ENCODE data around the gene PRKD2.
A peak's percentile ranks its signal among the peaks of the same experiment; 100 is the strongest.

PRKD2 gene

DNA sequence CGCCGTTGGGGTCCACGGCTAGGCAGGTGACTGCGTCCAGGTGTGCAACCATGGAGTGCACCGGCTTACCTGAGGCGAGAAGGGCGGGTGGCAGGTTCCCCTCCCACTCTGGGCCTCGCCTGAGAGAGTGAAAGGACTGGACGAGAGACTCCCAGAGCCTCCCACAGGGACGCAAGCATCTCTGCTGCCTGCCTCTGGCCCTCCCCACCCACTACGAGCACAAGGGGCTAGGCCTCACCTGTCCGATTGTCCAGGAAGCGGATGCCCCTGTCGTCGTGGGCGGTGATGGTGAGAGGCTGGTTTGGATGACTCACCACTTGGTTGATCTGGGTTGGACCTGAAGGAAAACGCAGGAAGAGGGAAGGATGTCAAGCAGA lies 5.1 kb upstream of the PRKD2 start:
- no peak for TF ChIP-seq REST (IDR thresholded peaks at IDR 0.05; ENCODE audit: insufficient read depth in 1 of 2, low read depth in 2 of 2, low read length in 2 of 2)
- TF ChIP-seq FOXP2 (optimal IDR thresholded peaks at IDR 0.05; ENCODE audit: borderline replicate concordance, extremely low read depth, extremely low read length, insufficient read depth) = no peak
- no peak for TF ChIP-seq SIN3A (IDR thresholded peaks at IDR 0.05; ENCODE audit: borderline replicate concordance, insufficient read depth, low read length)
- TF ChIP-seq TAF1 (IDR thresholded peaks at IDR 0.05; ENCODE audit: borderline replicate concordance, insufficient read depth, low read length) = no peak
- TF ChIP-seq POLR2AphosphoS5 (IDR thresholded peaks at IDR 0.05; ENCODE audit: low read depth, low read length) = no peak

DNA sequence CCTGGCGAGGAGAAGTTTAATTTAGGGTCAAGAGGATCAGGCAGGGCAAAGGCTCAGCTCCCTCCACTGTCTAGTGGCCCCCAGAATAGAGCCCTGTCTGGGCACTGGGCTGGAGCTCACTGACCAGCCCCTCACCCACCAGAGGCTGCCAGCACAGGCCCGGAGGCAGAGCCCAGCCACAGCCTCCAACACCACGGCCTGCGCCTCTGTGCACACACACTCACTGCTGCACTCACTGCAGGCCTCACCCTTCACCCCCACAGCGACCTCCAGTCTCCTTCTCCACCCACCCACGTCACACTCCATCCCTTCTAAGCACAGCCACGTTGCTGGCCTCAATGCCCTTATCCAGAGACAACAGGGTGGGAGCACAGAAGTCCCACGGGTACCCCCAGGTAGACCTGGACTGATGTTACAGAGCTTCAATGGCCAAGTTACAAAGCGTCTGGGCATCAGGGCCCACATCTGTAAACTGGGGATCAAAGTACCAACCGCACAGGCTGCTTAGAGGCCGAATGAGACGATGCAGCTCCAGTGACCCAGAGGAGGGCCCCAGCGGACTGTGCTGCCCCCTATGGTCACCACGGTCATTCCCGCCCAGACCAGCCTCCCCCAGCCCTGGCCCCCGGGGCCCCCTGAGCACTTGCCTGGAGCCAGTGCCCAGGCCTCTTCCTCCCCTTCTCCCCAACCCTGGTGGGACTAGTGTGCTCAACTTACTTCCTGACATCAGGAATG lies 4.5 kb upstream of the PRKD2 start:
- no peak for TF ChIP-seq TAF1 (IDR thresholded peaks at IDR 0.05; ENCODE audit: borderline replicate concordance, insufficient read depth, low read length)
- no peak for TF ChIP-seq FOXP2 (optimal IDR thresholded peaks at IDR 0.05; ENCODE audit: borderline replicate concordance, extremely low read depth, extremely low read length, insufficient read depth)
- no peak for TF ChIP-seq POLR2AphosphoS5 (IDR thresholded peaks at IDR 0.05; ENCODE audit: low read depth, low read length)
- TF ChIP-seq REST (IDR thresholded peaks at IDR 0.05; ENCODE audit: insufficient read depth in 1 of 2, low read depth in 2 of 2, low read length in 2 of 2) = no peak
- TF ChIP-seq SIN3A (IDR thresholded peaks at IDR 0.05; ENCODE audit: borderline replicate concordance, insufficient read depth, low read length) = no peak

DNA sequence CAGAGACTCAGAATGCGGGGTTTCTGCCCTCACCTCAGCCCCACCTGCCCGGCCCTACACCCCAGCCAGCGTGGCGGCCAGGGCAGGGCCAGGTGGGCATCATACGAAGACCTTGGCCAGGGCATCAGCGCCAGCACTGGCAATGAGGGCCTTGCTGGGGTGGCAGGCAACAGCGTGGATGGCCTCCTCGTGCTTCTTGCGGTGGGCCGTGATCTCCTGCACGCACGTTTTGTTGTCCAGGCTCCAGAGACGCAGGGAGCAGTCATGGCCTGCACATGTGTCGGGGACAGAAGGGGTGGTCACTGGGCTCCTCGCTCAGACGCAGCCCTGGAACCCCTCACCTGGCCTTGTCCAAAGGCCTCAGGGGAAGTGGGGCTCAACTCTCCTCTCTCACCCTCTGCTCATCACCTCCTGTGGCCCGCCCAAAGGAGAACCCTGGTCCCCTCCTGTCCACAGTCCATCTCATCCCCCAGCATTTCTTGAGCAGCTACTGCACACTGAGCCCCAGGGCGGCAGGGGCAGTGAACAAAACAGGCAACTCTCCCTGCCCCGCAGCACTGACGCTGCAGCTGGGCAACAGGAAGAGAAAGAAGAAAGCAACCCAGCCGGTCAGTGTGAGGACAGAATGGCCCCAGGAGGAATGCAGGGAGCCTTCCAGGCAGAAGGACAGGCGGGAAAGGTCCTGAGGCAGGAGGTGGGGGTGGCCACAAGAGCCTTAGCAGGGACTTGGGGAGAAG lies 3.8 kb upstream of the PRKD2 start:
- TF ChIP-seq TAF1 (IDR thresholded peaks at IDR 0.05; ENCODE audit: borderline replicate concordance, insufficient read depth, low read length) (no peak), POLR2AphosphoS5 (IDR thresholded peaks at IDR 0.05; ENCODE audit: low read depth, low read length) (0 out of 2 replicates have a peak, but pooled peaks have one; percentile 11)

DNA sequence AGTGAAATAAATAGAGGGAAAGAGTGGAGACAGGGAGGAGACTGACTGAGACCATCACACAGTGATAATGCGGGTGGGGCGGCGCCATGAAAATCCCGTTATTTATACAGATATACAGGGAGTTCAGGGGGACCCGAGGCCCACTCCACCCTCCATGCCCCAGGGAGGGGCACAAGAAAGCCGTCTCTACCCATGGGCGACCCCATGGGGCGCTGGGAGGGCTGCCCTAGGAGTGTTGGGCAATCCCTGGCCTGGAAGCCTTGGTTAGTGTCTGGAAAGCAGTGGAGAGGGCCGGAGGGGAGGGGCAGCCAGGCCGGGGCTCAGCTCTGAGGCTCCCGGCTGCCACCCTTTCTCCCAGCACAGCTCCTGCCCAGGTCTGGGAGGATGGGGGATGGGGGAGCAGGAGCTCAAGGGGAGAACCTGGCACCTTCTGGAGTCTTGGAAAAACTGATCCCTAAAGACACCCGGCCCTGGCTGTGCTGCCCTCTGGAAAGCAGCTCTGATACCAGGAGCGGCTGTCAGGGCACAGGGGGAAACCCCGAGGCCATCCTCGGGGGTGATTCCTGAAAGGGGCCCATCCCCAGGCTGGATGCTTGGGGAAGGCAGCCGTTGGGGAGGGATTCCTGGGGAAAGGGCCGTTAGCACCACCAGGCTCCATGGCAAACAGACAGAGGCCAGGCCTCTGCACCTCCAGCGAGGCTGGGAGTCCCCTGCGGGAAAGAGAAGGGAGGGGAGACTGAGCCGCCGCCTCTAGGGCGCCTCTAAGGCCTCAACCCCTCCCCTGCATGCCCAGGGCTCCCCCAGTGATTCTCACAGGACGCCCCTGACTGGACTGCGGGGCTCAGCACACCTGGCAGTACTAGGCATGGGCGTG lies 3.0 kb upstream of the PRKD2 start:
- TF ChIP-seq TAF1 (IDR thresholded peaks at IDR 0.05; ENCODE audit: borderline replicate concordance, insufficient read depth, low read length) = no peak
- no peak for TF ChIP-seq SIN3A (IDR thresholded peaks at IDR 0.05; ENCODE audit: borderline replicate concordance, insufficient read depth, low read length)
- TF ChIP-seq FOXP2 (optimal IDR thresholded peaks at IDR 0.05; ENCODE audit: borderline replicate concordance, extremely low read depth, extremely low read length, insufficient read depth) = no peak
- no peak for TF ChIP-seq REST (IDR thresholded peaks at IDR 0.05; ENCODE audit: insufficient read depth in 1 of 2, low read depth in 2 of 2, low read length in 2 of 2)
- TF ChIP-seq POLR2AphosphoS5 (IDR thresholded peaks at IDR 0.05; ENCODE audit: low read depth, low read length) = no peak

- TF ChIP-seq TAF1 (IDR thresholded peaks at IDR 0.05; ENCODE audit: borderline replicate concordance, insufficient read depth, low read length) = no peak
- TF ChIP-seq FOXP2 (optimal IDR thresholded peaks at IDR 0.05; ENCODE audit: borderline replicate concordance, extremely low read depth, extremely low read length, insufficient read depth) = no peak
- no peak for TF ChIP-seq SIN3A (IDR thresholded peaks at IDR 0.05; ENCODE audit: borderline replicate concordance, insufficient read depth, low read length)
- TF ChIP-seq REST (IDR thresholded peaks at IDR 0.05; ENCODE audit: insufficient read depth in 1 of 2, low read depth in 2 of 2, low read length in 2 of 2) = no peak
- TF ChIP-seq POLR2AphosphoS5 (IDR thresholded peaks at IDR 0.05; ENCODE audit: low read depth, low read length) = no peak
Measured at GRCh38 chr19:46718934-46719622, 2.2 kb upstream of the PRKD2 start.

Measured in PFSK-1 (cell line).